GM23338 (cell line): ENCODE measurements around the gene ZNF346. TPM values are rescaled to one million over a fixed set of nuclear protein-coding genes. Genes with fewer than 3 reads are reported as not detected.

Experiments used
- CREB1 ChIP-seq: fragments of 250-450 bp; sonication (Bioruptor Pico); IDR thresholded peaks from 2 replicates; pipeline ENCODE4 v1.5.0; 2020; ENCODE audit warnings: low read depth, mild to moderate bottlenecking, moderate library complexity
- EZH2phosphoT487 ChIP-seq: fragments of 200-600 bp; sonication (generic); IDR thresholded peaks from one replicate; pipeline ENCODE4 v1.8.1; 2018; ENCODE audit warnings: antibody characterized with exemption; ENCODE audit not compliant: unreplicated experiment
- ZNF114 ChIP-seq: fragments of 250-450 bp; sonication (Bioruptor Pico); IDR thresholded peaks from 2 replicates; pipeline ENCODE4 v1.5.0; 2020; ENCODE audit warnings: mild to moderate bottlenecking, moderate library complexity
- ZNF331 ChIP-seq: fragments of 250-450 bp; sonication (Bioruptor Pico); IDR thresholded peaks from 2 replicates; pipeline ENCODE4 v1.5.0; 2020; ENCODE audit warnings: low read depth, mild to moderate bottlenecking, moderate library complexity
- polyA plus RNA-seq: library from polyadenylated mRNA; unstranded; fragments of >200 nt; fragmentation: Nextera tagmentation; extraction: Ambion mirVana; gene quantifications from 2 replicates; pipeline ENCODE4 v1.2.1, GENCODE V29; 2016
- total RNA-seq: library from RNA; depleted of rRNA; stranded (reverse); fragments of >200 nt; shearing (Covaris generic); gene quantifications from 2 replicates; pipeline ENCODE4 v1.2.3, GENCODE V29; 2014
- TF ChIP-seq, protein P1 (sequence below): fragments of 250-450 bp; sonication (Bioruptor Pico); IDR thresholded peaks from 2 replicates; pipeline ENCODE4 v1.5.0; 2020; ENCODE audit warnings: mild to moderate bottlenecking, moderate library complexity
- TF ChIP-seq, protein P2 (sequence below): IDR thresholded peaks from one replicate; pipeline ENCODE4 v1.6.1; 2018; ENCODE audit warnings: antibody characterized with exemption; ENCODE audit not compliant: unreplicated experiment
- TF ChIP-seq, protein P3 (sequence below): IDR thresholded peaks from 2 replicates; pipeline ENCODE4 v1.6.1; 2016; ENCODE audit warnings: antibody characterized with exemption

ZNF346 gene
- total and polyA plus RNA-seq, 2 experiments from 2014 or later = 11.0 to 27.2 TPM

DNA sequence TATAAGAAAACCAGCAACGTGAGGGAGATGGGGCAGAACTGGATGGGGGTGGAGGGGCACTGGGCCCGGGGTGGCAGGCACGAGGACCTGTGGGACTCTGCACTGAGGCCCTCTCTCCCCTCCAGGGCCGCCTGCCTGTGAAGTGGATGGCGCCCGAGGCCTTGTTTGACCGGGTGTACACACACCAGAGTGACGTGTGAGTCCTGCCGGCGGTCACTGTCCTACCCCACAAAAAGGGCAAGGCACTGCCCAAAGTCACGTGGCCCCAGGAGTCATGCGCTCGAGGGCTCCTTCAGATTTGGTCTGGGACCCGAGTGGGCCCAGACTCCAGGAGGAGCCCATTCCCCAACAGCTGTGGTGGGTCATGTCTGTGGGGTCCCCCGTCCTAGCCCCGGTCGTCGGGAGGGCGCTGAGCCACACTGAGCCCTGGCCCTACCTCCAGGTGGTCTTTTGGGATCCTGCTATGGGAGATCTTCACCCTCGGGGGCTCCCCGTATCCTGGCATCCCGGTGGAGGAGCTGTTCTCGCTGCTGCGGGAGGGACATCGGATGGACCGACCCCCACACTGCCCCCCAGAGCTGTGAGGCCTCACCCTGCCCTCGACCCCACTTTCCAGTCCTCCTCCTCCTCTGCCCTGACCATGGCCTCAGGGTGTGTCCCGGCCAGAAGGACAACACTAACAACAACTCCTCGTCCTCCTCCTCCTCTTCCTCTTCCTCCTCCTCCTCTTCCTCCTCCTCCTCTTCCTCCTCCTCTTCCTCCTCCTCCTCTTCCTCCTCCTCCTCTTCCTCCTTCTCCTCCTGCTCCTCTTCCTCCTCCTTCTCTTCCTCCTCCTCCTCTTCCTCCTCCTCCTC is 73.9 kb downstream of the ZNF346 start (continued):
- TF ChIP-seq, protein P1, sequence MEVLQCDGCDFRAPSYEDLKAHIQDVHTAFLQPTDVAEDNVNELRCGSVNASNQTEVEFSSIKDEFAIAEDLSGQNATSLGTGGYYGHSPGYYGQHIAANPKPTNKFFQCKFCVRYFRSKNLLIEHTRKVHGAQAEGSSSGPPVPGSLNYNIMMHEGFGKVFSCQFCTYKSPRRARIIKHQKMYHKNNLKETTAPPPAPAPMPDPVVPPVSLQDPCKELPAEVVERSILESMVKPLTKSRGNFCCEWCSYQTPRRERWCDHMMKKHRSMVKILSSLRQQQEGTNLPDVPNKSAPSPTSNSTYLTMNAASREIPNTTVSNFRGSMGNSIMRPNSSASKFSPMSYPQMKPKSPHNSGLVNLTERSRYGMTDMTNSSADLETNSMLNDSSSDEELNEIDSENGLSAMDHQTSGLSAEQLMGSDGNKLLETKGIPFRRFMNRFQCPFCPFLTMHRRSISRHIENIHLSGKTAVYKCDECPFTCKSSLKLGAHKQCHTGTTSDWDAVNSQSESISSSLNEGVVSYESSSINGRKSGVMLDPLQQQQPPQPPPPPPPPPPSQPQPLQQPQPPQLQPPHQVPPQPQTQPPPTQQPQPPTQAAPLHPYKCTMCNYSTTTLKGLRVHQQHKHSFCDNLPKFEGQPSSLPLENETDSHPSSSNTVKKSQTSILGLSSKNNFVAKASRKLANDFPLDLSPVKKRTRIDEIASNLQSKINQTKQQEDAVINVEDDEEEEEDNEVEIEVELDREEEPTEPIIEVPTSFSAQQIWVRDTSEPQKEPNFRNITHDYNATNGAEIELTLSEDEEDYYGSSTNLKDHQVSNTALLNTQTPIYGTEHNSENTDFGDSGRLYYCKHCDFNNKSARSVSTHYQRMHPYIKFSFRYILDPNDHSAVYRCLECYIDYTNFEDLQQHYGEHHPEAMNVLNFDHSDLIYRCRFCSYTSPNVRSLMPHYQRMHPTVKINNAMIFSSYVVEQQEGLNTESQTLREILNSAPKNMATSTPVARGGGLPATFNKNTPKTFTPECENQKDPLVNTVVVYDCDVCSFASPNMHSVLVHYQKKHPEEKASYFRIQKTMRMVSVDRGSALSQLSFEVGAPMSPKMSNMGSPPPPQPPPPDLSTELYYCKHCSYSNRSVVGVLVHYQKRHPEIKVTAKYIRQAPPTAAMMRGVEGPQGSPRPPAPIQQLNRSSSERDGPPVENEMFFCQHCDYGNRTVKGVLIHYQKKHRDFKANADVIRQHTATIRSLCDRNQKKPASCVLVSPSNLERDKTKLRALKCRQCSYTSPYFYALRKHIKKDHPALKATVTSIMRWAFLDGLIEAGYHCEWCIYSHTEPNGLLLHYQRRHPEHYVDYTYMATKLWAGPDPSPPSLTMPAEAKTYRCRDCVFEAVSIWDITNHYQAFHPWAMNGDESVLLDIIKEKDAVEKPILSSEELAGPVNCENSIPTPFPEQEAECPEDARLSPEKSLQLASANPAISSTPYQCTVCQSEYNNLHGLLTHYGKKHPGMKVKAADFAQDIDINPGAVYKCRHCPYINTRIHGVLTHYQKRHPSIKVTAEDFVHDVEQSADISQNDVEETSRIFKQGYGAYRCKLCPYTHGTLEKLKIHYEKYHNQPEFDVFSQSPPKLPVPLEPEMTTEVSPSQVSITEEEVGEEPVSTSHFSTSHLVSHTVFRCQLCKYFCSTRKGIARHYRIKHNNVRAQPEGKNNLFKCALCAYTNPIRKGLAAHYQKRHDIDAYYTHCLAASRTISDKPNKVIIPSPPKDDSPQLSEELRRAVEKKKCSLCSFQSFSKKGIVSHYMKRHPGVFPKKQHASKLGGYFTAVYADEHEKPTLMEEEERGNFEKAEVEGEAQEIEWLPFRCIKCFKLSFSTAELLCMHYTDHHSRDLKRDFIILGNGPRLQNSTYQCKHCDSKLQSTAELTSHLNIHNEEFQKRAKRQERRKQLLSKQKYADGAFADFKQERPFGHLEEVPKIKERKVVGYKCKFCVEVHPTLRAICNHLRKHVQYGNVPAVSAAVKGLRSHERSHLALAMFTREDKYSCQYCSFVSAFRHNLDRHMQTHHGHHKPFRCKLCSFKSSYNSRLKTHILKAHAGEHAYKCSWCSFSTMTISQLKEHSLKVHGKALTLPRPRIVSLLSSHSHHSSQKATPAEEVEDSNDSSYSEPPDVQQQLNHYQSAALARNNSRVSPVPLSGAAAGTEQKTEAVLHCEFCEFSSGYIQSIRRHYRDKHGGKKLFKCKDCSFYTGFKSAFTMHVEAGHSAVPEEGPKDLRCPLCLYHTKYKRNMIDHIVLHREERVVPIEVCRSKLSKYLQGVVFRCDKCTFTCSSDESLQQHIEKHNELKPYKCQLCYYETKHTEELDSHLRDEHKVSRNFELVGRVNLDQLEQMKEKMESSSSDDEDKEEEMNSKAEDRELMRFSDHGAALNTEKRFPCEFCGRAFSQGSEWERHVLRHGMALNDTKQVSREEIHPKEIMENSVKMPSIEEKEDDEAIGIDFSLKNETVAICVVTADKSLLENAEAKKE (CRISPR knock-in tag) = no peak
- TF ChIP-seq, protein P2, sequence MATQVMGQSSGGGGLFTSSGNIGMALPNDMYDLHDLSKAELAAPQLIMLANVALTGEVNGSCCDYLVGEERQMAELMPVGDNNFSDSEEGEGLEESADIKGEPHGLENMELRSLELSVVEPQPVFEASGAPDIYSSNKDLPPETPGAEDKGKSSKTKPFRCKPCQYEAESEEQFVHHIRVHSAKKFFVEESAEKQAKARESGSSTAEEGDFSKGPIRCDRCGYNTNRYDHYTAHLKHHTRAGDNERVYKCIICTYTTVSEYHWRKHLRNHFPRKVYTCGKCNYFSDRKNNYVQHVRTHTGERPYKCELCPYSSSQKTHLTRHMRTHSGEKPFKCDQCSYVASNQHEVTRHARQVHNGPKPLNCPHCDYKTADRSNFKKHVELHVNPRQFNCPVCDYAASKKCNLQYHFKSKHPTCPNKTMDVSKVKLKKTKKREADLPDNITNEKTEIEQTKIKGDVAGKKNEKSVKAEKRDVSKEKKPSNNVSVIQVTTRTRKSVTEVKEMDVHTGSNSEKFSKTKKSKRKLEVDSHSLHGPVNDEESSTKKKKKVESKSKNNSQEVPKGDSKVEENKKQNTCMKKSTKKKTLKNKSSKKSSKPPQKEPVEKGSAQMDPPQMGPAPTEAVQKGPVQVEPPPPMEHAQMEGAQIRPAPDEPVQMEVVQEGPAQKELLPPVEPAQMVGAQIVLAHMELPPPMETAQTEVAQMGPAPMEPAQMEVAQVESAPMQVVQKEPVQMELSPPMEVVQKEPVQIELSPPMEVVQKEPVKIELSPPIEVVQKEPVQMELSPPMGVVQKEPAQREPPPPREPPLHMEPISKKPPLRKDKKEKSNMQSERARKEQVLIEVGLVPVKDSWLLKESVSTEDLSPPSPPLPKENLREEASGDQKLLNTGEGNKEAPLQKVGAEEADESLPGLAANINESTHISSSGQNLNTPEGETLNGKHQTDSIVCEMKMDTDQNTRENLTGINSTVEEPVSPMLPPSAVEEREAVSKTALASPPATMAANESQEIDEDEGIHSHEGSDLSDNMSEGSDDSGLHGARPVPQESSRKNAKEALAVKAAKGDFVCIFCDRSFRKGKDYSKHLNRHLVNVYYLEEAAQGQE = no peak
- TF ChIP-seq, protein P3, sequence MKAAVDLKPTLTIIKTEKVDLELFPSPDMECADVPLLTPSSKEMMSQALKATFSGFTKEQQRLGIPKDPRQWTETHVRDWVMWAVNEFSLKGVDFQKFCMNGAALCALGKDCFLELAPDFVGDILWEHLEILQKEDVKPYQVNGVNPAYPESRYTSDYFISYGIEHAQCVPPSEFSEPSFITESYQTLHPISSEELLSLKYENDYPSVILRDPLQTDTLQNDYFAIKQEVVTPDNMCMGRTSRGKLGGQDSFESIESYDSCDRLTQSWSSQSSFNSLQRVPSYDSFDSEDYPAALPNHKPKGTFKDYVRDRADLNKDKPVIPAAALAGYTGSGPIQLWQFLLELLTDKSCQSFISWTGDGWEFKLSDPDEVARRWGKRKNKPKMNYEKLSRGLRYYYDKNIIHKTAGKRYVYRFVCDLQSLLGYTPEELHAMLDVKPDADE = no peak
- TF ChIP-seq ZNF331 (CRISPR knock-in tag) (no peak), ZNF114 (CRISPR knock-in tag) (no peak), CREB1 (no peak), EZH2phosphoT487 (no peak)
